ENCODE results near the gene MRPS24. TPM values are rescaled to one million over a fixed set of nuclear protein-coding genes. Genes with fewer than 3 reads are reported as not detected.
A peak's percentile ranks its signal among the peaks of the same experiment; 100 is the strongest.
"Not testable (repeated sequence)": the region's sequence is repeated elsewhere in the genome, so short reads cannot be mapped to it uniquely, and the experiment has no call there.

The MRPS24 gene
- total RNA-seq, 1 donor from 2014 or later: 225 TPM

GRCh38 chr7:43904533-43905208 is 35.4 kb upstream of the MRPS24 start:
- DNase-seq (ENCODE audit: low read depth): no peak
- H3K4me3 ChIP-seq (ENCODE audit: low read depth, low read length): peak overlapping the region; percentile 80
- TF ChIP-seq CTCF (conservative IDR thresholded peaks at IDR 0.05; ENCODE audit: low read depth, low read length): no peak

- no peak for TF ChIP-seq CTCF (conservative IDR thresholded peaks at IDR 0.05; ENCODE audit: low read depth, low read length)
- DNase-seq (ENCODE audit: low read depth): no peak
- no peak overlapping the region for H3K4me3 ChIP-seq (ENCODE audit: low read depth, low read length)
These were observed 33.3 kb upstream of the MRPS24 start for GRCh38 chr7:43902542-43903054.

- H3K4me3 ChIP-seq (ENCODE audit: low read depth, low read length); DNase-seq (ENCODE audit: low read depth): not testable (repeated sequence)
These were observed 29.3 kb upstream of the MRPS24 start for GRCh38 chr7:43898571-43898970.

- TF ChIP-seq CTCF (conservative IDR thresholded peaks at IDR 0.05; ENCODE audit: low read depth, low read length): no peak
- H3K4me3 ChIP-seq (ENCODE audit: low read depth, low read length): no peak overlapping the region
- no peak for DNase-seq (ENCODE audit: low read depth)
These were observed 26.6 kb upstream of the MRPS24 start for GRCh38 chr7:43895847-43896415.

- H3K4me3 ChIP-seq (ENCODE audit: low read depth, low read length): no peak overlapping the region
- TF ChIP-seq CTCF (conservative IDR thresholded peaks at IDR 0.05; ENCODE audit: low read depth, low read length): no peak
These were observed 22.0 kb upstream of the MRPS24 start for GRCh38 chr7:43891069-43891955.

GRCh38 chr7:43890468-43890867 is 21.2 kb upstream of the MRPS24 start:
- no peak for DNase-seq (ENCODE audit: low read depth)
- no peak for TF ChIP-seq CTCF (conservative IDR thresholded peaks at IDR 0.05; ENCODE audit: low read depth, low read length)
- no peak overlapping the region for H3K4me3 ChIP-seq (ENCODE audit: low read depth, low read length)

More at GRCh38 chr7:43891069-43891955, 22.0 kb upstream of the MRPS24 start:
- DNase-seq (ENCODE audit: low read depth): no peak

Measured in epithelial cell of proximal tubule (primary cell).